NCI-H2107 treated with DMSO at 0.1 percent for 48 hours (cell line): Measurements from ENCODE around the gene NUP42.
A peak's percentile ranks its signal among the peaks of the same experiment; 100 is the strongest.
"Not testable (repeated sequence)": the region's sequence is repeated elsewhere in the genome, so short reads cannot be mapped to it uniquely, and the experiment has no call there.

Experiments
- DNase-seq: peaks from one replicate; lab custom pipeline; 2025; ENCODE audit not compliant: unreplicated experiment; lab: John Stamatoyannopoulos, UW

NUP42 gene, protein sequence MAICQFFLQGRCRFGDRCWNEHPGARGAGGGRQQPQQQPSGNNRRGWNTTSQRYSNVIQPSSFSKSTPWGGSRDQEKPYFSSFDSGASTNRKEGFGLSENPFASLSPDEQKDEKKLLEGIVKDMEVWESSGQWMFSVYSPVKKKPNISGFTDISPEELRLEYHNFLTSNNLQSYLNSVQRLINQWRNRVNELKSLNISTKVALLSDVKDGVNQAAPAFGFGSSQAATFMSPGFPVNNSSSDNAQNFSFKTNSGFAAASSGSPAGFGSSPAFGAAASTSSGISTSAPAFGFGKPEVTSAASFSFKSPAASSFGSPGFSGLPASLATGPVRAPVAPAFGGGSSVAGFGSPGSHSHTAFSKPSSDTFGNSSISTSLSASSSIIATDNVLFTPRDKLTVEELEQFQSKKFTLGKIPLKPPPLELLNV

DNA sequence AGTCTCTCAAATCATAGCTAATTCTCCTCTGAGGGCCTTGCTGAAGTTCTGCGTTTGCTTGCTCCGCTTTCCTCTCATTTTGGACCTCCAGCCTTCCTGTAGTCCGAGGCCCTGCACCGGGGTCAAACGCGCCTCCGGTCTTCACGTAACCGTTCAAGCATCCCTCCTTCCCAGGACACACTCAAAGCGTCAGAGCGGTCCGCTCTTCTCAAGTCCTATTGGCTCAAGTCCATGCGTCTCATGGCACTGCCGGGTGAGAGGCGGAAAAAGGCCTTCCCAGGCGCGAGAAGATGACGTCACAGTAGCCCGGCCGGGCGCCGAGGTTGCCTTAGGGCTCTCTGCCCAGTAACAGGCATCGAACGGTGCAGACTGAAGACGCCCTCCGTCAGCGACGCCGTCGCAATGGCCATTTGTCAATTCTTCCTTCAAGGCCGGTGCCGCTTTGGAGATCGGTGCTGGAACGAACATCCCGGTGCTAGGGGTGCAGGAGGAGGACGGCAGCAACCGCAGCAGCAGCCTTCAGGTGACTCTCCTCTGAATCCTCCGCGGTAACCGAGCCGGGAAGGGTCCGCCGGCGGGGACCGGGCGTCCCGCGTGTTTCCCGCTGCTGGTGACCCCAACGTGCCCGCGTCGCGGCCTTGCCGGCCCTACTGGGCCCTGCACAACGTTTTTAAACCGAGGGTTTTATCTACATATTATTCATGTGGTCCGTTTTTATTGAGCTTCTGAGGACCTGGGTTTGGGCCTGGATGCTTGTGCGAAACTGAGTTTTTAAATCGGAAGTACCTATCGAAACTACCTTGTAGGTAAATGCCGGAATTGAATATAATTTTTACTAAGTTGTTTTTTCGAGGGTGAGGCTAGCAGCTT, at the start of gene NUP42:
NUP42 (plus strand) TSS at position 365 of the 870 bp plus-strand sequence; CDS start at position 403, 38 bp downstream.
- DNase-seq, result peak; percentile 98

- no peak for DNase-seq
Observed at GRCh38 chr7:23133797-23134196, 48.1 kb upstream of the NUP42 start.

DNA sequence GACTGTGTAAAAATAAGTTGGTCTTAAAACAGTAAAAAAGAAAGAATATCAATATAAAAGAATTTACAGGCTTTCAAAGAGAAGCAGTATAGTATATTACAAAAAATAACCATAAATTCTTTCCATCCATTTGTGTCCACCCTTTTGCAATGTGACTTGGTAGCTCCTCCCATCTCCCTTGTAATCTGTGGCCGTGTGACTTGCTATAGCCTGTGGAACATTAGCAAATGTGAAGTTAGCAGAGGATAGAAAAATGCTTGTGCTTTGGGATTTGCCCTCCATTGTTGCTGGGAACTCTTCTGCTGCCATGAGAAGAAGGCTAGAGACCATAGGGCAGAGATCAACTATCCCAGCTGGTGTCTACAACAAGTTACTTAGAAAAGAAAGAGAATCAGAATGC, 46.1 kb upstream of the NUP42 start:
- DNase-seq, result no peak

- no peak for DNase-seq
Observed at GRCh38 chr7:23136216-23136615, 45.6 kb upstream of the NUP42 start.

DNA sequence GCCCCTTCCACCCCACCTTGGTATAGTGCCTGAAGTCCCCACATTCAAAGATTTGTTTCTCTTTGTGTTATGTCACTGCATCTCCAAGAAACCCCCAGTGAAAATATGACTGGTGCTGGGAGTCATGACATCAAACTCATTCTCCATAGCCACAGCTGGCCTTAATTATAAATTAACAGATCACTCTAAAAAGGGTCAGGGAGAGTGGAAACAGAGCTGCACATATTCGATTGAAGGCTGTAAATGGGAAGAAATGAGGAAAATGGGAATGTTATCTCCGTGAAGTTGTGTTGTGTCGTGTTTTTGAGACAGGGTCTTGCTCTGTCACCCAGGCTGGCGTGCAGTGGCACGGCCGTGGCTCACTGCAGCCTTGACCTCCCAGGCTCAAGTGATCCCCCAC, 24.2 kb upstream of the NUP42 start:
- DNase-seq, result no peak

DNA sequence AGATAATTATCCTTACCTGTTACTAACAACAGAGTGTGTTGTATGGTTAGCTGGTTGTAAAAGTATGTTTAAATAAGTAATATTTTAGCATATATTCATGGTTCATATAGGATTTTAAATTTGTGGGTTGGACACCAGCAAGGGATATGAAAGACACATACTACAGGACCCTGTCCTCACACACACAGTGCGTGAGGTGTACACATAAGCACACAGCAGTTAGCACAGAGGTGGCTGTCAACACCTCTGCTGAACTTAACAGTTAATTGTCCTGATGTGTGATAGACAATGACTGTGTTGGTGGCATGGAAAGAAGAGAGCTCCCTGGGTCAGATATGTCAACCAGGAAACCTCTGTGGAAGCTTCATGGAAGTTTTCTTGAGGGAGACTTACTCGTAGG, 23.3 kb upstream of the NUP42 start:
- no peak for DNase-seq

DNA sequence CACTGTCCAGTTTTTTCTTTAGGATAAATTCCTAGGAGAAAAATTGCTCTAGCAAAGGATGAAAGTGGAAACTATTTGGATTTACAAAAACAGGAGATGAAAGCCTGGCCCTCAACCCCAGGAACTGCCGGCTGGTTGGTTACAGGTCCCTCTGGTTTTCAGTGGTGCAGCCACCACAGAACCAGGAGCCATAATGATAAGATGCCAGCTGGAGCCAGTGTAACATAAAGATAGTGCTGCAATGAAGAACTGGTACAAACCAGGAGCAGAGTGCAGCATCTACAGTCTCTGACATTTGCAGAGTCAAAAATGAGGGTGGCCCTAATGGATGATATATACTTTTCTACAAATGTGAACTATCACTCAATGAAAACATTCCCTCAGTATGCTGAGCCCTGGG, 20.4 kb upstream of the NUP42 start:
- DNase-seq, result no peak

DNA sequence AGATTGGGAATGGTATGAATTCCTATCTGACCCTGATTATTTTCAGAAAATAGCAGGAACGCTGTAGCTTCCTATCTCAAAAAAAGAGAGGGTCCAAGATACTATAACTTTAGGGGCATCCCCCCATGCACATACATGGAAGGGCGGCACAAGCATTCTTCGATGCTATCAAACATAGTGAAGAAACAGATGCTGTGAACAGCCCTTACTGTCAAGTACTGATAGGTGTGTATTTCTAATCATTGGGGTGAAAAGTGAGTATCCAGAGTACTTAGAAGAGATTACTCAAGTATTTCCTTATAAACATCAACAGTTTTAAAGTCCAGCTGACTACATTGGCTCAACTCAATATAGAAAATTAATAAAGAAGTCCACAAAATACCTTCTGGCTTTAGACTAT, 17.0 kb upstream of the NUP42 start:
- no peak for DNase-seq

- no peak for DNase-seq
Observed at GRCh38 chr7:23165316-23165715, 16.5 kb upstream of the NUP42 start.

- DNase-seq, result no peak
Observed at GRCh38 chr7:23167691-23168090, 14.2 kb upstream of the NUP42 start.

DNA sequence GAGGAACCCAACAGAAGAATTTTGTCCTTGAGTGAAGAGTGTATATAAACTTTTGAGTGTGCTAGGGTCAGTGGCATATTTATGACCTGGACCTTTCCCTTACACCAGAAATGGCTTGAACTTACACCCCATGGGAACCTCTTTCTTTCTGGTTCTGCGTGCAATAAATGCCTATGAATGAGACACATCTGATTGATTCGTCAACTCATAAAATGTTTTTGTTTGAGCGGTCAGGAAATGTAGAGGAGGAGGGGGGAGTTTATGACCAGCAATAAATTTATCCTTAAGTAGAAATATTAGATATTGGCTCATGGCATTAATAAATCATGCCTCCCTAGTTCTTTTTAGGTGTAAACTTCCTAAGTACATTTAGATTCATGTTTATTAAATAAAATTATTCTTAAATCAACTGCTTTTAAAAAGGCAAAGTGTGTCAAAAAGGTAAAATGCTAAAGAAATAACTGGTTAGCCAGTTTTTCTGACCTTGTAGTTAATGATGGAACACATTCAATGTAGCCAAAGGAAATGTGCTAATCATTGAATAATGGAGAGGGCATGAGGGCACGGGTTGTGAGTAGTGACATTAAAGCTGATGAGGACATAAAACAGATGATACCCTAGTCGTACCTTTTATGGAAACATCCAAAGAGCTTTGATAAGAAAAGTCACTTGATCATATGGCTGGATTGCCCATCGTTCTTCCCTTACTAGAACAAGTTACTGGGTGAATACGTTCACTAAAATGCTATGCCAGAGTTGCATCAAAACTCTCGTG, 13.6 kb upstream of the NUP42 start:
- no peak for DNase-seq

GRCh38 chr7:23175938-23176337, 5.9 kb upstream of the NUP42 start:
- no peak for DNase-seq

GRCh38 chr7:23183279-23184012, 1.6 kb downstream of the NUP42 start:
- DNase-seq, result no peak

GRCh38 chr7:23184291-23184690, 2.4 kb downstream of the NUP42 start:
- no peak for DNase-seq

DNA sequence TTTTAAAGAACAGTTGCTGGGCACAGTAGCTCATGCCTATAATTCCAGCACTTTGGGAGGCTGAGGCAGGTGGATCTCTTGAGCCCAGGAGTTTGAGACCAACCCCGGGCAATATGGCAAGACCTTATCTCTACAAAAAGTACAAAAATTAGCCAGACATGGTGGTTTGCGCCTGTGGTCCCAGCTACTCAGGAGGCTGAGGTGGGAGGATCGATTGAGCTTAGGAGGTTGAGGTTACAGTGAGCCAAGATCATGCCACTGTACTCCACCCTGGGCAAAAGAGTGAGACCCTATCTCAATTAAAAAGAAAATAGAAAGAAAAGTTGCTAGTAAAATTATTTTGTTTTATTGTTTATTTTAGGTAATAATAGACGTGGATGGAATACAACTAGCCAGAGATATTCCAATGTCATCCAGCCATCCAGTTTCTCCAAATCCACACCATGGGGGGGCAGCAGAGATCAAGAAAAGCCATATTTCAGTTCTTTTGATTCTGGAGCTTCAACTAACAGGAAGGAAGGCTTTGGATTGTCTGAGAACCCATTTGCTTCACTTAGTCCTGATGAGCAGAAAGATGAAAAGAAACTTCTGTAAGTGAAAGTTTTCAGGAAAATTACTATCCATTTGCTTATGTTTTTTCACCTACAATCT, 3.0 kb downstream of the NUP42 start:
- peak; percentile 5 for DNase-seq

- no peak for DNase-seq
Observed at GRCh38 chr7:23185980-23186379, 4.1 kb downstream of the NUP42 start.

- DNase-seq, result no peak
Observed at GRCh38 chr7:23191022-23191421, 9.2 kb downstream of the NUP42 start.

DNA sequence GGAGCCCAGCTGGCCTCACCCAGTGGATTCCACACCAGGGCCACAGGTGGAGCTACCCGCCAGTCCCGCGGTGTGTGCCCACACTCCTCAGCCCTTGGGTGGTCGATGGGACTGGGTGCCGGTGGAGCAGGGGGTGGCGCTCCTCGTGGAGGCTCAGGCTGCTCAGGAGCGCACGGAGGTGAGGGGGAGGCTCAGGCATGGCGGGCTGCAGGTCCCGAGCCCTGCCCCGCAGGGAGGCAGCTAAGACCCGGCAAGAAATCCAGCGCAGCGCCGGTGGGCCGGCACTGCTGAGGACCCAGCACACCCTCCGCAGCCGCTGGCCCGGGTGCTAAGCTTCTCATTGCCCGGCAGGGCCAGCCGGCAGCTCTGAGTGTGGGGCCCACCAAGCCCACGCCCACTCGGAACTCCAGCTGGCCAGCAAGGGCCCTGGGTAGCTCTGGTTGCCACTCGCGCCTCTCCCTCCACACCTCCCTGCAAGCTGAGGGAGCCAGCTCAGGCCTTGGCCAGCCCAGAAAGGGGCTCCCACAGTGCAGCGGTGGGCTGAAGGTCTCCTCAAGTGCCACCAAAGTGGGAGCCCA, 11.9 kb downstream of the NUP42 start:
- DNase-seq, result not testable (repeated sequence)

GRCh38 chr7:23196306-23196705, 14.5 kb downstream of the NUP42 start:
- DNase-seq, result no peak

GRCh38 chr7:23197745-23198144, 15.9 kb downstream of the NUP42 start:
- DNase-seq, result not testable (repeated sequence)
